ENCODE measurements around the gene PPDPF. TPM values are rescaled to one million over a fixed set of nuclear protein-coding genes. Genes with fewer than 3 reads are reported as not detected.
"Not testable (repeated sequence)": the region's sequence is repeated elsewhere in the genome, so short reads cannot be mapped to it uniquely, and the experiment has no call there.

PPDPF gene
- total and polyA plus RNA-seq, 5 experiments from 2014 or later: 47.4 to 229 (median 93.1) TPM

GRCh38 chr20:63567386-63568169, 47.0 kb downstream of the PPDPF start:
- Mint-ChIP-seq H3K27ac (peak overlapping the region in 8 of 10 donors; percentile 18 to 70 (median 42)), H3K4me3 (peak overlapping the region; percentile 68 to 89 (median 82)), H3K27me3 (no peaks in the 10 kb centered on the region), H3K9me3 (no peaks in the 10 kb centered on the region), H3K4me1 (peaks cover 9 to 32% (median 28%) of the 10 kb centered on the region in 4 donors), H3K36me3 (no peaks in the 10 kb centered on the region)
- POLR2A ChIA-PET: interaction anchor here (0.5 to 5.5 kb wide), 11 partner anchors 11 to 413 kb away, joined by 3 to 37 read pairs (median 4); partner anchors contain the start of genes FNDC11, PRPF6 and PTK6
- ATAC-seq (peak; percentile 68 to 72), DNase-seq (peak in 9 of 10 donors; percentile 19 to 74 (median 45))

GRCh38 chr20:63568170-63568981, 47.8 kb downstream of the PPDPF start:
- H3K4me3 Mint-ChIP-seq: peak overlapping the region; percentile 68 to 89 (median 82)
- no peaks in the 10 kb centered on the region for H3K36me3 Mint-ChIP-seq
- H3K27me3 Mint-ChIP-seq: no peaks in the 10 kb centered on the region
- DNase-seq: no peak
- H3K9me3 Mint-ChIP-seq: no peaks in the 10 kb centered on the region
- H3K27ac Mint-ChIP-seq: peak overlapping the region in 7 of 10 donors; percentile 18 to 70 (median 37)
- H3K4me1 Mint-ChIP-seq: peaks cover 9 to 32% (median 28%) of the 10 kb centered on the region in 4 donors
- POLR2A ChIA-PET: interaction anchor here (0.6 to 5.5 kb wide), 11 partner anchors 10 to 412 kb away, joined by 3 to 37 read pairs (median 4); partner anchors contain the start of genes FNDC11, GMEB2, PRPF6 and PTK6
- ATAC-seq: peak; percentile 24 to 41

GRCh38 chr20:63568986-63569949, 48.7 kb downstream of the PPDPF start:
- Mint-ChIP-seq H3K27ac (no peak overlapping the region), H3K4me3 (peak overlapping the region in 9 of 10 donors; percentile 18 to 85 (median 63)), H3K9me3 (no peaks in the 10 kb centered on the region), H3K27me3 (no peaks in the 10 kb centered on the region), H3K4me1 (peaks cover 9 to 32% (median 29%) of the 10 kb centered on the region in 4 donors), H3K36me3 (no peaks in the 10 kb centered on the region)
- no peak for ATAC-seq
- POLR2A ChIA-PET: interaction anchor here (0.6 to 5.5 kb wide), 8 partner anchors 11 to 72 kb away, joined by 3 to 37 read pairs (median 6); partner anchors contain the start of genes FNDC11 and GMEB2
- DNase-seq: no peak

- Mint-ChIP-seq H3K9me3 (no peaks in the 10 kb centered on the region), H3K4me3 (peak overlapping the region in 3 of 10 donors; percentile 22 to 79 (median 55)), H3K27ac (no peak overlapping the region), H3K36me3 (no peaks in the 10 kb centered on the region), H3K27me3 (no peaks in the 10 kb centered on the region), H3K4me1 (peaks cover 9 to 32% (median 29%) of the 10 kb centered on the region in 4 donors)
- POLR2A ChIA-PET: interaction anchor here (1.0 kb wide), 1 partner anchor 18 kb away, joined by 5 read pairs; no protein-coding TSS in a partner anchor
- ATAC-seq (no peak), DNase-seq (no peak)
Measured at GRCh38 chr20:63570281-63571086, 49.9 kb downstream of the PPDPF start.

GRCh38 chr20:63571087-63571478, 50.5 kb downstream of the PPDPF start:
- H3K27ac Mint-ChIP-seq, POLR2A ChIA-PET, H3K36me3 Mint-ChIP-seq, DNase-seq, ATAC-seq, H3K27me3 Mint-ChIP-seq, H3K4me3 Mint-ChIP-seq, H3K9me3 Mint-ChIP-seq: not testable (repeated sequence)
- H3K4me1 Mint-ChIP-seq: peaks cover 9 to 32% (median 29%) of the 10 kb centered on the region in 4 donors

Other genes with a start within 250 kb of the PPDPF start
- 100 to 1,000 TPM in 1 of 2 experiments, 10 to 100 TPM in 1; 93.4 to 101 TPM for gene ARFGAP1, start 248.0 kb upstream of the PPDPF start, total RNA-seq
- gene ARFGAP1, start 248.0 kb upstream of the PPDPF start, polyA plus RNA-seq: 10 to 100 TPM; 11.5 to 19.4 (median 14.6) TPM
- under 1 TPM in 1 of 2 experiments, not detected in 1; 0.25 TPM for gene COL20A1, start 227.6 kb upstream of the PPDPF start, total RNA-seq
- gene COL20A1, start 227.6 kb upstream of the PPDPF start, polyA plus RNA-seq: not detected
- not detected for gene CHRNA4, start 159.4 kb upstream of the PPDPF start, total RNA-seq
- gene CHRNA4, start 159.4 kb upstream of the PPDPF start, polyA plus RNA-seq: not detected
- under 1 TPM; 0.30 to 0.49 TPM for gene KCNQ2, start 48.1 kb upstream of the PPDPF start, total RNA-seq
- not detected for gene KCNQ2, start 48.1 kb upstream of the PPDPF start, polyA plus RNA-seq
- under 1 TPM; 0.16 to 0.18 TPM for gene EEF1A2, start 21.7 kb upstream of the PPDPF start, total RNA-seq
- not detected for gene EEF1A2, start 21.7 kb upstream of the PPDPF start, polyA plus RNA-seq
- gene PTK6, start 16.6 kb downstream of the PPDPF start, total RNA-seq: under 1 TPM; 0.16 to 0.29 TPM
- under 1 TPM; 0.09 to 0.44 (median 0.15) TPM for gene PTK6, start 16.6 kb downstream of the PPDPF start, polyA plus RNA-seq
- not detected for gene SRMS, start 27.0 kb downstream of the PPDPF start, total RNA-seq
- gene SRMS, start 27.0 kb downstream of the PPDPF start, polyA plus RNA-seq: not detected
- gene FNDC11, start 33.4 kb downstream of the PPDPF start, total RNA-seq: under 1 TPM; 0.13 to 0.36 TPM
- gene FNDC11, start 33.4 kb downstream of the PPDPF start, polyA plus RNA-seq: under 1 TPM in 1 of 3 donors, not detected in 2; 0.25 TPM
- 10 to 100 TPM; 22.7 to 24.4 TPM for gene HELZ2, start 53.5 kb downstream of the PPDPF start, total RNA-seq
- 1 to 10 TPM; 3.1 to 4.6 (median 4.1) TPM for gene HELZ2, start 53.5 kb downstream of the PPDPF start, polyA plus RNA-seq
- 10 to 100 TPM; 26.1 to 26.6 TPM for gene GMEB2, start 106.3 kb downstream of the PPDPF start, total RNA-seq
- 10 to 100 TPM in 1 of 3 donors, 1 to 10 TPM in 2; 6.2 to 16.3 (median 6.8) TPM for gene GMEB2, start 106.3 kb downstream of the PPDPF start, polyA plus RNA-seq
- 100 to 1,000 TPM in 1 of 2 experiments, 10 to 100 TPM in 1; 94.3 to 102 TPM for gene STMN3, start 132.7 kb downstream of the PPDPF start, total RNA-seq
- gene STMN3, start 132.7 kb downstream of the PPDPF start, polyA plus RNA-seq: 10 to 100 TPM; 21.6 to 35.4 (median 34.0) TPM
- gene RTEL1, start 137.5 kb downstream of the PPDPF start, total RNA-seq: 10 to 100 TPM; 23.6 to 25.5 TPM
- gene RTEL1, start 137.5 kb downstream of the PPDPF start, polyA plus RNA-seq: 1 to 10 TPM; 3.2 to 6.8 (median 4.4) TPM
- gene TNFRSF6B, start 175.9 kb downstream of the PPDPF start, total RNA-seq: 1 to 10 TPM in 1 of 2 experiments, under 1 TPM in 1; 0.96 to 1.1 TPM
- gene TNFRSF6B, start 175.9 kb downstream of the PPDPF start, polyA plus RNA-seq: under 1 TPM in 2 of 3 donors, not detected in 1; 0.22 to 0.84 TPM
- gene ARFRP1, start 187.2 kb downstream of the PPDPF start, total RNA-seq: 100 to 1,000 TPM; 106 to 108 TPM
- gene ARFRP1, start 187.2 kb downstream of the PPDPF start, polyA plus RNA-seq: 10 to 100 TPM; 60.1 to 92.1 (median 80.9) TPM
- 10 to 100 TPM; 52.6 to 53.9 TPM for gene ZGPAT, start 187.3 kb downstream of the PPDPF start, total RNA-seq
- 10 to 100 TPM; 42.3 to 73.8 (median 47.1) TPM for gene ZGPAT, start 187.3 kb downstream of the PPDPF start, polyA plus RNA-seq
- 100 to 1,000 TPM in 1 of 2 experiments, 10 to 100 TPM in 1; 95.0 to 104 TPM for gene LIME1, start 215.9 kb downstream of the PPDPF start, total RNA-seq
- gene LIME1, start 215.9 kb downstream of the PPDPF start, polyA plus RNA-seq: 100 to 1,000 TPM; 255 to 292 (median 282) TPM
- gene SLC2A4RG, start 219.0 kb downstream of the PPDPF start, total RNA-seq: 100 to 1,000 TPM; 124 to 134 TPM
- gene SLC2A4RG, start 219.0 kb downstream of the PPDPF start, polyA plus RNA-seq: 1 to 10 TPM; 3.8 to 4.8 (median 4.7) TPM